ENCODE data around the gene MLC1. TPM values are rescaled to one million over a fixed set of nuclear protein-coding genes. Genes with fewer than 3 reads are reported as not detected.

Gene MLC1
- total and polyA plus RNA-seq, 2 donors (not counting 1 experiment from before 2014, with no cell fraction given): 0.34 TPM; not detected in 1

GRCh38 chr22:50010676-50011446 is 74.4 kb downstream of the MLC1 start:
- H3K27ac ChIP-seq (ENCODE audit: low read length in 2 of 2): peak overlapping the region in 1 of 2 donors; percentile 55

More at GRCh38 chr22:50010676-50011446, 74.4 kb downstream of the MLC1 start:
- intact Hi-C loops (cut with micrococcal nuclease): no loop called here
- ChIA-PET CTCF (interaction anchor here (0.6 to 2.3 kb wide), 4 partner anchors 19 to 81 kb away, joined by 3 to 6 read pairs (median 4); no protein-coding TSS in a partner anchor), POLR2A (no interaction called here)
- no peak for TF ChIP-seq EZH2 (IDR thresholded peaks at IDR 0.05; ENCODE audit: borderline replicate concordance, insufficient read depth, low read depth, low read length, poor library complexity, severe bottlenecking)
- TF ChIP-seq CTCF (IDR thresholded peaks at IDR 0.05): no peak
- Mint-ChIP-seq H3K4me3 (peak overlapping the region; percentile 82), H3K27ac (peak overlapping the region; percentile 84), H3K27me3 (no peaks in the 10 kb centered on the region), H3K4me1 (peaks cover 30% of the 10 kb centered on the region), H3K9me3 (ENCODE audit: insufficient read depth) (no peaks in the 10 kb centered on the region)
- Histone ChIP-seq H3K4me2 (replicated peaks; ENCODE audit: low read depth, low read length, poor library complexity, severe bottlenecking) (peak overlapping the region; percentile 93), H3K9me3 (ENCODE audit: control extremely low read depth in 1 of 3, control insufficient read depth in 2 of 3, insufficient read depth in 1 of 3, low read length in 2 of 3) (peaks cover 0 to 2% (median 0%) of the 10 kb centered on the region in 3 donors), H3K79me2 (ENCODE audit: control insufficient read depth, insufficient read depth, low read length) (no peaks in the 10 kb centered on the region), H3K36me3 (replicated peaks in 1 of 2; ENCODE audit: control extremely low read depth in 1 of 2, control insufficient read depth in 1 of 2, extremely low read depth in 1 of 2, insufficient read depth in 2 of 2, low read length in 1 of 2) (no peaks in the 10 kb centered on the region), H3K27me3 (replicated peaks in 1 of 4; ENCODE audit: control extremely low read depth in 1 of 4, control insufficient read depth in 3 of 4, insufficient read depth in 4 of 4, low read length in 3 of 4) (peaks cover 0 to 24% (median 10%) of the 10 kb centered on the region in 4 experiments), H3K4me1 (ENCODE audit: control insufficient read depth in 2 of 2, insufficient read depth in 2 of 2, low read length in 2 of 2) (peaks cover 39 to 43% of the 10 kb centered on the region in 2 donors), H2AFZ (ENCODE audit: insufficient read depth, low read depth, low read length, poor library complexity, severe bottlenecking) (peak overlapping the region; percentile 66), H3K9ac (ENCODE audit: low read length) (peak overlapping the region; percentile 57), H4K20me1 (ENCODE audit: control insufficient read depth, insufficient read depth, low read length, poor library complexity, severe bottlenecking) (no peaks in the 10 kb centered on the region), H3K4me3 (ENCODE audit: control extremely low read depth in 1 of 5, extremely low read depth in 1 of 5, insufficient read depth in 1 of 5, low read depth in 2 of 5, low read length in 4 of 5) (peak overlapping the region in 4 of 5 experiments; percentile 31 to 56 (median 46))
- 6% methylated on average over 48 of the region's 61 CpGs for WGBS (ENCODE audit: insufficient coverage)
- DNase-seq (peak; percentile 90), ATAC-seq (ENCODE audit: low read depth) (peak; percentile 85)
